Neural cell (in vitro differentiated cells): Measurements from ENCODE around the gene ROCK2. TPM values are rescaled to one million over a fixed set of nuclear protein-coding genes. Genes with fewer than 3 reads are reported as not detected.

ENCODE experiments used
- H2AFZ ChIP-seq: fragments of 200-600, 300-800 bp; sonication (generic), shearing (Covaris generic); 2 replicates; pipeline ENCODE4 v1.6.0; 2014; ENCODE audit warnings: low read depth, mild to moderate bottlenecking, antibody characterized with exemption, low read length, moderate library complexity
- H3F3A ChIP-seq: fragments of 200-600 bp; shearing (Covaris generic); 2 replicates; pipeline ENCODE4 v1.6.1; 2016; ENCODE audit warnings: mild to moderate bottlenecking, moderate library complexity, mixed read lengths, antibody characterized with exemption, low read length; ENCODE audit not compliant: insufficient read depth, poor library complexity, severe bottlenecking
- H3K27ac ChIP-seq: fragments of 200-600, 300-800 bp; sonication (generic), shearing (Covaris generic); 2 replicates; pipeline ENCODE4 v1.5.1; 2014; ENCODE audit warnings: mild to moderate bottlenecking, low read length, moderate library complexity
- H3K27me3 ChIP-seq: fragments of 300-800, 200-600 bp; sonication (generic), shearing (Covaris generic); 2 replicates; pipeline ENCODE4 v1.6.0; 2014; ENCODE audit warnings: mild to moderate bottlenecking, low read depth, low read length, moderate library complexity; ENCODE audit not compliant: insufficient read depth
- H3K36me3 ChIP-seq: fragments of 300-800, 200-600 bp; sonication (generic), shearing (Covaris generic); 2 replicates; pipeline ENCODE4 v1.5.1; 2014; ENCODE audit warnings: mild to moderate bottlenecking, antibody characterized with exemption, low read length, moderate library complexity; ENCODE audit not compliant: insufficient read depth
- H3K4me2 ChIP-seq: fragments of 300-800, 200-600 bp; sonication (generic), shearing (Covaris generic); 2 replicates; pipeline ENCODE4 v1.6.0; 2014; ENCODE audit warnings: mild to moderate bottlenecking, low read length
- H3K4me3 ChIP-seq: fragments of 300-800, 200-600 bp; sonication (generic), shearing (Covaris generic); 2 replicates; pipeline ENCODE4 v1.5.1; 2014; ENCODE audit warnings: mild to moderate bottlenecking, low read length, moderate library complexity
- H3K79me2 ChIP-seq: fragments of 200-600 bp; shearing (Covaris generic); replicated peaks from 2 replicates; pipeline ENCODE4 v1.6.0; 2014; ENCODE audit warnings: mild to moderate bottlenecking, low read length, moderate library complexity; ENCODE audit not compliant: insufficient read depth
- H3K9ac ChIP-seq: fragments of 300-800, 200-600 bp; sonication (generic), shearing (Covaris generic); 2 replicates; pipeline ENCODE4 v1.6.1; 2016; ENCODE audit warnings: mild to moderate bottlenecking, low read length, mixed read lengths
- H3K9me2 ChIP-seq: fragments of 200-600 bp; shearing (Covaris generic); 2 replicates; pipeline ENCODE4 v1.6.1; 2016; ENCODE audit warnings: mild to moderate bottlenecking, low read length, mixed read lengths; ENCODE audit not compliant: insufficient read depth
- H3K9me3 ChIP-seq: fragments of 200-600, 300-800 bp; sonication (generic), shearing (Covaris generic); 2 replicates; pipeline ENCODE4 v1.6.1; 2016; ENCODE audit warnings: mild to moderate bottlenecking, mixed run types, low read length, moderate library complexity, mixed read lengths
- H4K20me1 ChIP-seq: fragments of 200-600 bp; shearing (Covaris generic); 2 replicates; pipeline ENCODE4 v1.6.1; 2016; ENCODE audit warnings: mild to moderate bottlenecking, mixed run types; ENCODE audit not compliant: insufficient read depth
- EP300 ChIP-seq: fragments of 450-650 bp; conservative IDR thresholded peaks from 2 replicates; pipeline ENCODE4 v1.6.1; 2014; ENCODE audit warnings: antibody characterized with exemption, mild to moderate bottlenecking, moderate library complexity; ENCODE audit not compliant: poor library complexity, severe bottlenecking
- EZH2 ChIP-seq: fragments of 200-600, 300-800 bp; shearing (Covaris generic), sonication (generic); IDR thresholded peaks from 2 replicates; pipeline ENCODE4 v1.6.1; 2014; ENCODE audit warnings: antibody characterized with exemption, low read length, borderline replicate concordance, mild to moderate bottlenecking; ENCODE audit not compliant: insufficient read depth, poor library complexity, severe bottlenecking
- MXI1 ChIP-seq: fragments of 450-650 bp; conservative IDR thresholded peaks from 2 replicates; pipeline ENCODE4 v1.6.1; 2014; ENCODE audit warnings: antibody characterized with exemption, mild to moderate bottlenecking; ENCODE audit not compliant: poor library complexity, severe bottlenecking
- POLR2AphosphoS5 ChIP-seq: IDR thresholded peaks from 2 replicates; pipeline ENCODE4 v1.6.1; 2012
- RAD21 ChIP-seq: fragments of 450-650 bp; conservative IDR thresholded peaks from 2 replicates; pipeline ENCODE4 v1.6.1; 2014; ENCODE audit warnings: antibody characterized with exemption, mild to moderate bottlenecking, moderate library complexity
- SMC3 ChIP-seq: fragments of 450-650 bp; conservative IDR thresholded peaks from 2 replicates; pipeline ENCODE4 v1.6.1; 2014; ENCODE audit warnings: antibody characterized with exemption, mild to moderate bottlenecking, moderate library complexity; ENCODE audit not compliant: poor library complexity
- TAF1 ChIP-seq: IDR thresholded peaks from 2 replicates; pipeline ENCODE4 v1.6.1; 2012; ENCODE audit warnings: low read depth
- polyA plus RNA-seq: library from polyadenylated mRNA; depleted of rRNA; stranded (reverse); fragments of >200 nt; gene quantifications from 2 replicates; pipeline ENCODE4 v1.2.3, GENCODE V29; 2014
- TF ChIP-seq, protein P1 (sequence below): fragments of 450-650 bp; IDR thresholded peaks from 2 replicates; pipeline ENCODE4 v1.5.1; 2014; ENCODE audit warnings: antibody characterized with exemption, mild to moderate bottlenecking, moderate library complexity; ENCODE audit not compliant: poor library complexity, severe bottlenecking
- TF ChIP-seq, protein P2 (sequence below): IDR thresholded peaks from 2 replicates; pipeline ENCODE4 v1.6.1; 2012; ENCODE audit warnings: borderline replicate concordance

Gene ROCK2
- polyA plus RNA-seq, 1 donor from 2014 or later, result 25.7 TPM

DNA sequence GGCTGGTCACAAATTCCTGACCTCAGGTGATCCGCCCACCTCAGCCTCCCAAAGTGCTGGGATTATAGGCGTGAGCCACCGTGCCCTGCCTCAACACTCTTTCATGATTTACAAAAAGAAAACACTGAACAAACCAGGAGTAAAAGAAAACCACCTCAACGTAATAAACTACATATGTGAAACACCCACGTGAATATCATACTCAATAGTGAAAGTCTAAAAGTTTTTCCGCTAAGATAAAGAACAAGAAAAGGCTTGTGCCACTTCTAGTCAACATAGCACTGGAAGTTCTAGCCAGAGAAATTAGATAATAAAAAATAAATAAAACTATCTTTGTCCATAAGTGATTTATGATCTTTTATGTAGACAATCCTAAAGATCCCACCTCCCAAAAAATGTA lies 68.5 kb downstream of the ROCK2 start:
- no peak overlapping the region for H3K4me3 ChIP-seq
- no peak for TF ChIP-seq SMC3
- TF ChIP-seq EP300, result no peak
- no peak for TF ChIP-seq POLR2AphosphoS5
- no peak for TF ChIP-seq EZH2
- TF ChIP-seq MXI1, result no peak
- TF ChIP-seq, protein P1, sequence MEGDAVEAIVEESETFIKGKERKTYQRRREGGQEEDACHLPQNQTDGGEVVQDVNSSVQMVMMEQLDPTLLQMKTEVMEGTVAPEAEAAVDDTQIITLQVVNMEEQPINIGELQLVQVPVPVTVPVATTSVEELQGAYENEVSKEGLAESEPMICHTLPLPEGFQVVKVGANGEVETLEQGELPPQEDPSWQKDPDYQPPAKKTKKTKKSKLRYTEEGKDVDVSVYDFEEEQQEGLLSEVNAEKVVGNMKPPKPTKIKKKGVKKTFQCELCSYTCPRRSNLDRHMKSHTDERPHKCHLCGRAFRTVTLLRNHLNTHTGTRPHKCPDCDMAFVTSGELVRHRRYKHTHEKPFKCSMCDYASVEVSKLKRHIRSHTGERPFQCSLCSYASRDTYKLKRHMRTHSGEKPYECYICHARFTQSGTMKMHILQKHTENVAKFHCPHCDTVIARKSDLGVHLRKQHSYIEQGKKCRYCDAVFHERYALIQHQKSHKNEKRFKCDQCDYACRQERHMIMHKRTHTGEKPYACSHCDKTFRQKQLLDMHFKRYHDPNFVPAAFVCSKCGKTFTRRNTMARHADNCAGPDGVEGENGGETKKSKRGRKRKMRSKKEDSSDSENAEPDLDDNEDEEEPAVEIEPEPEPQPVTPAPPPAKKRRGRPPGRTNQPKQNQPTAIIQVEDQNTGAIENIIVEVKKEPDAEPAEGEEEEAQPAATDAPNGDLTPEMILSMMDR, result no peak
- TF ChIP-seq RAD21, result no peak
- TF ChIP-seq, protein P2, sequence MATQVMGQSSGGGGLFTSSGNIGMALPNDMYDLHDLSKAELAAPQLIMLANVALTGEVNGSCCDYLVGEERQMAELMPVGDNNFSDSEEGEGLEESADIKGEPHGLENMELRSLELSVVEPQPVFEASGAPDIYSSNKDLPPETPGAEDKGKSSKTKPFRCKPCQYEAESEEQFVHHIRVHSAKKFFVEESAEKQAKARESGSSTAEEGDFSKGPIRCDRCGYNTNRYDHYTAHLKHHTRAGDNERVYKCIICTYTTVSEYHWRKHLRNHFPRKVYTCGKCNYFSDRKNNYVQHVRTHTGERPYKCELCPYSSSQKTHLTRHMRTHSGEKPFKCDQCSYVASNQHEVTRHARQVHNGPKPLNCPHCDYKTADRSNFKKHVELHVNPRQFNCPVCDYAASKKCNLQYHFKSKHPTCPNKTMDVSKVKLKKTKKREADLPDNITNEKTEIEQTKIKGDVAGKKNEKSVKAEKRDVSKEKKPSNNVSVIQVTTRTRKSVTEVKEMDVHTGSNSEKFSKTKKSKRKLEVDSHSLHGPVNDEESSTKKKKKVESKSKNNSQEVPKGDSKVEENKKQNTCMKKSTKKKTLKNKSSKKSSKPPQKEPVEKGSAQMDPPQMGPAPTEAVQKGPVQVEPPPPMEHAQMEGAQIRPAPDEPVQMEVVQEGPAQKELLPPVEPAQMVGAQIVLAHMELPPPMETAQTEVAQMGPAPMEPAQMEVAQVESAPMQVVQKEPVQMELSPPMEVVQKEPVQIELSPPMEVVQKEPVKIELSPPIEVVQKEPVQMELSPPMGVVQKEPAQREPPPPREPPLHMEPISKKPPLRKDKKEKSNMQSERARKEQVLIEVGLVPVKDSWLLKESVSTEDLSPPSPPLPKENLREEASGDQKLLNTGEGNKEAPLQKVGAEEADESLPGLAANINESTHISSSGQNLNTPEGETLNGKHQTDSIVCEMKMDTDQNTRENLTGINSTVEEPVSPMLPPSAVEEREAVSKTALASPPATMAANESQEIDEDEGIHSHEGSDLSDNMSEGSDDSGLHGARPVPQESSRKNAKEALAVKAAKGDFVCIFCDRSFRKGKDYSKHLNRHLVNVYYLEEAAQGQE, result no peak
- no peak for TF ChIP-seq TAF1
- no peaks in the 10 kb centered on the region for H3K9me3 ChIP-seq
- H3F3A ChIP-seq, result no peaks in the 10 kb centered on the region
- H3K27ac ChIP-seq, result no peak overlapping the region
- peaks cover 14% of the 10 kb centered on the region for H3K79me2 ChIP-seq
- H2AFZ ChIP-seq, result no peak overlapping the region
- no peak overlapping the region for H3K9ac ChIP-seq
- H3K27me3 ChIP-seq, result no peaks in the 10 kb centered on the region
- no peaks in the 10 kb centered on the region for H4K20me1 ChIP-seq
- H3K36me3 ChIP-seq, result peaks cover under 1% of the 10 kb centered on the region
- H3K4me2 ChIP-seq, result no peak overlapping the region
- no peaks in the 10 kb centered on the region for H3K9me2 ChIP-seq

DNA sequence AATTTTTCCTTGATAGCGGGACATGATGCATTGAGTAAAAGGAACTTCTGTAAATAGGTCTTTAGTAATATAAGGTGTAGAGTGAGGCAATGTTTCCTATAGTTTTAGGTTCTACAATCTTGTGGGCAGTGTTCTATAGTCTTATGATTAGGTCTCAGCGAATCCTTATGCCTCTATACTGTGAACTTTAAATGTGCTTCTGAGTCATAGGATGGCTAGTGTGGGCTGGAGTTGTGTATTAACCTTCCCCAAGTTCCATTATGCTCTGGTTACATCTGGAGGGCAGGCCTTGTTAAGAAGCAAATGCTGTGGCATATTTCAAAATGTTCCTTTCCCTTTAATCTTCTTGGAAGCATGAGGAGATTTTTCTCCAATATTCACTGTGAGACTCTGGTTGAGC lies 73.5 kb downstream of the ROCK2 start:
- no peak for TF ChIP-seq POLR2AphosphoS5
- no peak for TF ChIP-seq MXI1
- no peak for TF ChIP-seq EP300
- TF ChIP-seq, protein P1, result no peak
- TF ChIP-seq SMC3, result no peak
- TF ChIP-seq, protein P2, result no peak
- TF ChIP-seq RAD21, result no peak
- TF ChIP-seq EZH2, result no peak
- TF ChIP-seq TAF1, result no peak
- Histone ChIP-seq H3K36me3 (peaks cover 5% of the 10 kb centered on the region), H3K9ac (no peak overlapping the region), H3K4me2 (no peak overlapping the region), H3K27me3 (no peaks in the 10 kb centered on the region), H3K4me3 (no peak overlapping the region), H3F3A (no peaks in the 10 kb centered on the region), H3K9me2 (no peaks in the 10 kb centered on the region), H3K9me3 (no peaks in the 10 kb centered on the region), H3K27ac (no peak overlapping the region), H2AFZ (no peak overlapping the region), H3K79me2 (peaks cover 8% of the 10 kb centered on the region), H4K20me1 (no peaks in the 10 kb centered on the region)
